Measurements from ENCODE around the gene LRRC36.

DNA sequence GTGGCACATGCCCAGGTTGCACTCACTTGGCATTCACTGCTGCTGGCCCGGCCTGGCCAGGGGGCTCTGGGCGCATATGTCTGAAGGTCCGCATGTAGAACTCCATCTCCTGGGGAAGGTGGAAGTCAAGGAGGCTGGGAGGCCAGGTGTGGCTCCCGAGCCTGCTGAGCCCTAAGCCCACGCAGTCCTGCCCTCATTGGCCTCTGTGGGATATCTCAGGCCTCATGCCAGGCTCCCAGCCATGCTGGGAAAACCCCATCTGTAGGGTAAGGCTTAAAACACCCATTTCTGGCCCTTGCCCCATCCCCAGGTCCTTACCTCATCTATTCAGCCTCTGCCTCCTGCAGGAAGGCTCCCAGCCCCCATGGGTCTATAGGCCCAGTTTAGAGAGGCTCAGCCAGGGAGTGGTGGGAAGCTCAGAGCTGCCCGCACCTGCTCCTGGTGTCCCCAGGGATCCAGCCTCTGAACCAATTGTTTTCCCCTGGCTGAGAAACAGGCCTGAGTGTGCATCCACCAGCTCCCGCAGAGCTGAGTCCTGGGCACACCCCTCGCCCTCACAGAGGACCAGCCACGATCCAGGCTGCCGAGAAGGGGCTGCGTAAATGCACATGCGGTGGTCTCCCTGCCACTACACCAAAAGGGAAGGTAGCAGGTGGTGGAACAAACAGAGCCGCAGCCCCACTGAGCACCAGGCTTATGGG is 69.0 kb downstream of the LRRC36 start:
- TF ChIP-seq POLR2A (IDR thresholded peaks at IDR 0.05; ENCODE audit: low read length) (no peak), GATA1 (IDR thresholded peaks at IDR 0.05; ENCODE audit: low read depth, low read length) (no peak)
